IPS DF 19.7 (cell line): ENCODE data around the gene SH3PXD2A.

Source experiments
- DNase-seq: peaks from one replicate; pipeline ENCODE4 v3.0.0-alpha.2; 2013; ENCODE audit warnings: low read depth, low spot score

SH3PXD2A gene

DNA sequence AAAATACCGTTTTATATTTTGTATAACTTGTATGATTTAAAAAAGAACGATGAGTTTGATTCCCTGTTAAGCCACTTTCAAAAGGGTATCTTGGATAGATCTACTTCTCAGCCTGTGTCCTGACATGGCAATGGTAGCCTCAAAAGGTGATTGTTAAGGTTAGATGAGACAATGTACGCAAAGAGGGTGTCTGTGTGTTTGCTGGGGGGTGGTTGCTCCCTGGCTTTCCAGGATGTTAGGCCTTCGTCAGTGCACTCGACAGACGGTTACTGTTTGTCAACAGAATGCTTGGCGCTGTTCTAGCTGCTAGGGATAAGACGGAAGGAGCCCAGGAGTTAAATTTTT lies 271.5 kb downstream of the SH3PXD2A start:
- DNase-seq: no peak

DNA sequence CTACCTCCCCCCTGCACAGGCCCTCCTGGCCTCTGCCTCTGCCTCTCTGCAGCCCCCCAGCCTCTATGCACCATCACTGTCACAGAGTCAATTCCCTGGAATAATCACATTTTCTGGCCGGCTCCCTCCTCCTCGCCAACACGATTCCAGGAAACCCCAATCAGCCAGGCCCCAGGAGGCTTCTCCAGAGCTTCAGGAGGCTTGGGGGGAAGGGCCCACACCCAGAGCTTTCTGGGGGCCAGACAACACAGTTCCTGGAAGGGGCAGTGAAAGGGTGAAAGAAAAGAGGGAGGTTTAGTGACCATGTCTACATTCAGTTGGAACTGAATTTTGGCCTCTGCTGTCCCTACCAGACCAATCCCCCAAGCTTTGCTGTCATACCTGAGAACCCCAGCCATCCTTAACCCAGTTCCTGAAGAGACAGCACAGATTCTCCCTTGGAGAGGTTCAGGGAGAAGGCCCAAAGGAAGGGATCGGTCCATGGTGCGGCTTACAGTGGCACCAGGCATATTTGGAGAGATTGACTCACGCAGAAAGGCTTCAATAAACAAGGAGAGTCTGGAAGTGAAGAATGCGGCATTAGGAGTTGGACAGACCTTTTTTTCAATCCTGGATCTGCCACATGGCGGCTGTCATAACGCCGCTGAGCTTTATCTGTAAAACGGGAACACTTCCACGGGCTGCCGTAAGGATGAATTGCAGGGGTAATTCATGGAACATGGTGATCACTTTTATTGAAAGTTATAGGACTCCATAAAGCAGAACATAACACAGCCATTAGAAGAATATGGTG lies 272.8 kb downstream of the SH3PXD2A start:
- no peak for DNase-seq

DNA sequence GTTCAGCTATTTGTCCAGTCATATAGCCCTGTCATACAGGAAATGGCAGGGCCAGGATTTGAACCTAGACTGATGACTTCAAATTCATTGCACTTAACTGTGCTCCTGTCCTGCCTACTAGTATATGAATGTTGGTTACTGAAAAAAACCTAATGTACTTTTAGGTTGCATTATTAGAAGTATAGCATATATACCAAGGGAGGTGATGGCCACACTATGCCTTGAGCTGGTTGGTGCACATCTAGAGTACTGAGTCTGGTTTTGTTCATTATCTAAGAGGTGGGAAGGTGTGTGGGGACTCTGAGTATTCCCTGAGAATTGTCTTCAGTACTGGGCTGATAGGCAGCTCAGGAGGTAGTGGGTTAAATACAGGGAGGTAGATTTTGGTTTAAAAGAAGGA lies 273.9 kb downstream of the SH3PXD2A start:
- DNase-seq: no peak

DNA sequence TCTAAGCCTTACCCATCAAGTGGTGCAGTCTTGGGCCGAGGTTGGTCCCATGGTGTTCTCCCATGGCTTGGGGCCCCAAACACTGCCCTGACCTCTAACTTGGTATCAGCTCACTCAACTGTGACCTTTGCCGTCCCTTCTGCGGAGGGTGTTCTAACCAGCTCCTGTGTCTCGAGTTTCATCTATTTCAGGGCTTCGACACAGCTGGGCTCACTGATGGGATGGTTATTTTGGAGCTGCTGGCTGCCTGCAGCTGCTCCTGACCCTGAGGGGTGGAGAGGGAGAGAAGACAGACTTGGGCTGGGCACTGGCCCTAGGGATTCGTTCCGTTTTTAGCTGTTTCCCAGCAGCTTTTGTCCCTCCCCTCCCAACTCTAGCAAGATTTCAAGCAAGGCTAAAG lies 274.9 kb downstream of the SH3PXD2A start:
- DNase-seq: no peak

DNA sequence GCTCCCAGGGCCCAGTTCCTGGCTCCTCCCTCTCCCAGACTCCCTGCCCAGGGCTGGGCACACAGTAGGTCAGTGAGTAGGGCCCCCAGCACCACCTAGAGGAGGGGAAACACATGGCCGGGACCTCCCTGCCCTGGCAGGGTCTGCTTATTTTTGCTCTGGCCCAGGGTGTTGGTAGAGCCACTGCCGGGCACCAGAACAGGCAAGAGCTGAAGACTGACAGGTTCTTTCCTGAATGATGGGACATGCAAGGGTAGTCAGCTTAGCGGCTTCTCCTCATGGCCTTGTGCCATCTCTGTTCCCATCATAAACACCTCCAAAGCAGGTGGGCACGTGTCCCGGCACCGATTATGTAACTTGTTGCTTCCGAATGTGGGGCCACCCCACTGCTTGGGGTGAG lies 275.4 kb downstream of the SH3PXD2A start:
- no peak for DNase-seq

DNA sequence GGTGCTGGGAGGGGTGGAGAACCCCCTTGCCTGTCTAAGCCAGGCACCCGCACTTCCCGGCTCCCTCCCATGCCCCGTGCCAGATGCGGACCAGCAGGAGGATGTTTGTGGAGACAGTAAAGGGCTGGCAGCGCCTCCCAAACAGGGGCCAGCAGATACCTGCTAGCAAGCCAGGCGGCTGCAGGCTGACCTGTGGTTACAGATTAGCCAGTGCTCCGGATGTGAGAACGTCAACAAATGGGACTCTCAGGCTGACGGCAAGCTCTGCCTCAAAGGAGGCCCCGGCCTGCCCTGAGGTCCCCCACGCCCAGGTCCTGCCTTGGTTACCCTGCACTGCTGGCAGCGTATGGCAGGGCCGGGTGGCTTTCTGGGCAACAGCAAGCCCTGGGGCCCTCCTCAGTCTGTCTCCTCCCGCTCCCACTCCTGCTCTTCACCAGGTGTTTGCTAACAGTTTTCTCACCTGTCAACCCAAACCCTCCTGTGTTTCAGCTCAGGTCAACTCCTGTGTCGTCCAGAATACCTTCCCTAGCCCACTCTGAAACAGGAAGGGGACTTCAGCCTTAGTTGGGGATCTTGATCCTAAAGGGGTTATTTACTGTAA lies 276.5 kb downstream of the SH3PXD2A start:
- no peak for DNase-seq

DNA sequence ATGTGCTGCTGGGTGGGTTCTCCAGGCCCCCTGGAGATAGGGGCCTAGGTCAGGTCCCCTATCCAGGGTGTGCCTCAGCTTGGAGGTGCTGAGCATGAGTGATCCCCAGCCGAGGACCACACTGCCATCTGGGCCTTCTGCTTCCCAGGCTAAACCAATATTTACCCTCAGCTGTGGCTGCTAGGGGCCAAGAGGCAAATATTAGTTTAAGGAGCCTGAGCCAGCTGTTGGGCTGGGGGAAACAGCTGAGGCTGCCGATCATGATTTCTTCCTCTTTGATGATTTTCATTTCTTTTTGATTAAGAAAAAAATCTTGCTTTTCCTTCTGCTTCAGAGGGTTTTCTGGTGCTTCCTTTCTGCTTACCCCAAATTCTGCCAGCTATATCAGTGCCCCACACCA lies 278.5 kb downstream of the SH3PXD2A start:
- no peak for DNase-seq

DNA sequence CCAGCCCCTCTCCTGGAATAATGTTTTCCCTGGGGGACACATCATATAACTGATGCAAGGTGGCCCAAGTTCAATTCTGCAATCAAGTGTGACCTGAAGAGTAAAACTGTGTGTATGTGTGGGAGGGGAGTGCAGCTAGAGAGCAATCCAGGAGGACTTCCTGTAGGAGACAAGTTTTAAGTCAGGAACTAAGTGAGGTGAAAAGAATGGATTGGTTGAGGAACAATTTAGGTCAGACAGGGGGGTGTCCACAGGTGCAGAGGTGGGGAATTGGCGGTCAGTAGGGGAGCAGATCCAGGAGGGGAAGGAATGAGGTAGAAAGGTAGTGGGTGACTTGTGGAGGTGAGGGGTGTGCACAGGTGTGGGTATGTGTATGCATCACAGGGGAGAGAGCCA lies 279.3 kb downstream of the SH3PXD2A start:
- DNase-seq: no peak

DNA sequence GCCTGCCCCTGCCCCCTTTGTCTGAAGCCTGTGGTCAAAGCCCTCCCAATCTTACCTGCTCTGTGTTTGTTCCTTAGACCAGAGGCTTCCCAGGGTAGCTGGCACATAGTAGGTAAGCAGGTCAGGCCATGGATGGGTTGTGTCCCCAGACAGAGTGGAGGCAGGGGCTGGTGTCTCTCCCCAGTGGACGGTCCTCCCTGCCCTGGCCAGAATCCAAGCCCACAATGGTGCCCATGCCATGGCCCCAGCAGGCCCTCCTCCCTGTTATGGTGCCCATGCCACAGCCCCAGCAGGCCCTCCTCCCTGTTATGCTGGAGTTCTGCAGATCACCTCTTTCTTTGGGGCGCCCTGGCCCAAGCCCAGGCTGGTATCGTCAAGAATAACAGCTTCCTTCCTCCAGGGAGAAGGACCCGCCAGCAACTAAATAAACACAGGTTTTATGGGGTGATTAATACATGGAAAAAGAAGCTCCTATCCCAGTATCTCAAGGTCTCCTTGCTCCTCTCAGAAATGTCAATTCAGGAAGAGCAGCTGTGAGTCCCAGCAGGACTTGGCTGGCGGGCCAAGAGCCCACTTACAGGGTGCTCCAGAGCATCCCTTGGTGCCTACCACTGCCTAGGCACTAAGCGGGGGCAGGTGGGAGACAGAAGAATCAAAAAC lies 279.8 kb downstream of the SH3PXD2A start:
- no peak for DNase-seq

DNA sequence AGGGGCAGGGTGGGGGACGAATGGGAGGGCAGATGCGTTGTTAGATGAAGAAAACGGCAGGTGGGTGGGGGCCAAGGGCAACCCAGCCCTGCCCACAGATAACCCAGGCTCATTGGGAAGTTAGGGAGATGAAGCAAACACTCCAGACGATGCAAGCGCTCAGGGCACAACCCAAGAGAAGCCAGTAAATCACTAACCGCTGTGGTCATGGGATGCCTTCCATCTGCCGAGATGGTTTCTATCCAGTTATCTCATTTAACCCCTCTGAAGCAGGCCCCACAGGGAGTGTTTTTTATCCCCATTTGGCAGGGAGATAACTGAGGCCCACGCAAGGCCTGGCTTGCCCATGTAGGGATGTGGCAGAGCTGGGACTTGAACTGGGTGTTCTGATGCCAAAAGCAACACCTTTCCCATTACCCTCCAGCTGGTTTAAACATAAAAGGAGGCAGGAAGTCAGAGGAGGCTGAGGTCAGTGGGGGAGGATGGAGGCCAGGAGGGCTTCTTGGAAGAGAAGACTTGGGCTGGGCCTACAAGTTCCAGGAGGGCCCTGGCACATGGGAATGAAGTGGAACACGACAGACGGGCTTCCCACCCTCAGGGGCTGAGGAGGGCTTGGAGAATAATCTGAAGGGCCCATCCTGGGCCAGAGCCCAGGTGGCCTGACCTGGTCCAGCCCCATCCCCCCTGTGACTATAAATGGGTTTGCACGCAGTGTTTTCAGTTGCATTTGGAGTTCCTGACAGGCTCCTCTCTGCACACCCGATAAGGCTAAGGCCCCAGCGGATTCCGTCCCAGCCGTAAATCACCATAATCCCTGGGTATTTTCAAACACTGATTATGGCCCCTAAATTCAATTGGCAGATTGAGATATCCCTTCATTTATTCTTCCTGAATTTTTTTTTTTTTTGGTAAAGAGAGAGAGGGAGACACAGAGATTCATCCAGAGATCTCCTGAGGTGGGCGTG lies 281.0 kb downstream of the SH3PXD2A start:
- no peak for DNase-seq

DNA sequence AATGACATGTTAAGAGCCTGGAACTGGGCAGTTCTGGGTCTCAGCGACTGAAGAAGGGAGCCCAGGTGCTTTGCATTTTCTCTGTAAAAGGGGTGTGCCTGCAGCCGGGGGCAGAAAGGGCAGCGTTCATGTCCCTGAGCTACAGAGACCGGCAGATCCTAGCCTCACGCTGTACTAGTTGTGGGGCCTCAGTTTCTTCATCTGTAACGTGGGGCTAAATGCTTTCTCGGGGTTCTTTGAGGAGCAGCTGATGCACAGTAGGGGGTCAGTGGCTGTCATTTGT lies 282.2 kb downstream of the SH3PXD2A start:
- no peak for DNase-seq

DNA sequence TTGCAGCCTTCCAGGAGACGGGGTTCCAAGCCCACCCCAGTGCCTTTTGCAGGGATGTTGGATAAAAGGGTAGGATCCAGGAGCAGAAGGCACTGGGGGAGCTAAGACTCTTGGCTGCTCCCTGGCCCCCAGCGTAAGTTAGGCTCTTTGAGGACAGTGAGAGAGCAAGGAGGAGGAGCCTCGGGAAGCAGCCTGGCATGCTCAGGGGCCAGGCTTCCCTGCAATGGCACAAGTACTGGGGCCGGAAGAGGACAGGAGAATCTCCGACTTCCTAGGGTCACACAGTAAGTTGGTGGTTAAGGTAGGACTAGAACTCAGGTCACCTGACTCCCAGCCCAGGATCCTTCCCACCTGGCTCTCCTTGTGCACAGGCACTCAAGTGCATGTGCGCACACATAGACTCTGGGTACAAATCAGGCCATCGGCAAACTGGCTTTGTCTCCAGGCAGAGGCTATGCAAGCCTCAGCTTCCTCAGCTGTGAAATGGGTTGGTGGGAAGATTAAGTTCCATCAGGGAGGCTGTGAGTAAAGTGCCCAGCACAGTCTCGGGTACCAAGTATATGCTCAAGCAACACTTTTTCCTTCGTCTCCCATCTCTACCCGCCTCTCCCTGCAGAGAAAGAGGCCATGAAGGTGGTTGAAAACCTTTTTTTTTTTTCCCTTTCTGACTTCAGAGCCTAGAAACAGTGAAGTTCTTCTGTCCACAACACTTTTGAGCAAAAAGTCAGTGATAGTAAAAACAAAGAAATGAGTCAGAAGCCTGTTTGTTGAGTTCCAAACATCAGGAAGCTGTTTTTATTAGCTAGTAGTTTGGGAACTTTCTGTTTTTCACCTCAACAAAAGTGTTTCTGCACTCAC lies 282.8 kb downstream of the SH3PXD2A start:
- no peak for DNase-seq

DNA sequence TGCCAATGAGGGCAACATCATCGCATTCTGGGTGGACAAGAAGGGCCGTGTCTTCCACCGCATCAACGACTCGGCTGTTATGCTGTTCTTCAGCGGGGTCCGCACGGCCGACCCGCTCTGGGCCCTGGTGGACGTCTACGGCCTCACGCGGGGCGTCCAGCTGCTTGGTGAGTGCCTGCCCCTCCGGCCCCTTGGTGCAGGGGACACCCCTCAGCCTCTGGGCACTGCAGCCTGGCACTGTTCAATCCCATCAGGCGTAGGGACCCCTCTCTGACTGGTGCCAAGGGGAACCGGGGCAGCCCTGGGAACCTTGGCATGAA lies 283.8 kb downstream of the SH3PXD2A start:
- no peak for DNase-seq

DNA sequence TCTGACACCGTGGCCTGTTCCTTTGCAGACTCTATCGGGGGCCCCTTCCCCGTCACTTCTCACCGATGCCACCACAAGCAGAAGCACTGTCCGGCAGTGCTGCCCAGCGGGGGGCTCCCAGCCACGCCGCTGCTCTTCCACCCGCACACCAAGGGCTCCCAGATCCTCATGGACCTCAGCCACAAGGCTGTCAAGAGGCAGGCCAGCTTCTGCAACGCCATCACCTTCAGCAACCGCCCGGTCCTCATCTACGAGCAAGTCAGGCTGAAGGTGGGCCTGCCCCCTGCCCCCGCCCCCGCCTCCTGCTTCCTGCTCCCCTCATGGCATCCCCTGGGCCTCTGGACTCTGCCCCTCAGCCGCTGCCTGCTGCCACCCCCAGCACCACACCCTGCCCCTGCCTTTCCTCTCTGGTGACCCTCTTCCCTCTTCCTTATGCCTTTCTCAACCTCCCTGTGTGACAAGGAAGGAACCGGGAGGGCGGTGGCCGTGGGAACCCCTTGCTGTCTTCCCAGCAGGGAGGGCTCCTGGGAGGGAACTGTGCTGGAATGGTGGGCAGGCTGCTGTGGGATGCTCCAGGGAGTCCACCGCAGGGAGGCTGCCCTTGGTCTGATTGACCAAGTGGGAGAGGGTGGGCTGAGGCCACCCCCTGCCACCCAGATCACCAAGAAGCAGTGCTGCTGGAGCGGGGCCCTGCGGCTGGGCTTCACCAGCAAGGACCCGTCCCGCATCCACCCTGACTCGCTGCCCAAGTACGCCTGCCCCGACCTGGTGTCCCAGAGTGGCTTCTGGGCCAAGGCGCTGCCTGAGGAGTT lies 284.3 kb downstream of the SH3PXD2A start:
- no peak for DNase-seq

DNA sequence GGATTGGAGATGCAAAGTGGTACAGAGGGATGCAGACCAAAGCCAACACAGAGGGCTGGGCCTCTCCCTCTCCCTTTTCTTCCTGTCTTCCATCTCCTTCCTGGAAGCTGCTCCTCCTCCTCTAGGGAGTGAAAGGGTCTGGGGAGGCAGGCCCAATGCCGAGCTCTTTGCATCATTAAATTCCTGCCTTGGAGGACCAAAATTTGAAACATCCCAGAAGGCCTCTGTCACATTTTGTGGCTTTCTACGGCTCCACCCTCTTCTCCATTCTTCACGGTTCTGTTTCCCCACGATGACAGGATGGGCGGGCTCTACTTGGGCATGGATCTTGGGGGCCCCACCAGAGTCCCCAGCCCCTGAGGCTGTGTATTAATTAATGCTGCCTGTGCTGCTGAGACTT lies 285.5 kb downstream of the SH3PXD2A start:
- DNase-seq: no peak

DNA sequence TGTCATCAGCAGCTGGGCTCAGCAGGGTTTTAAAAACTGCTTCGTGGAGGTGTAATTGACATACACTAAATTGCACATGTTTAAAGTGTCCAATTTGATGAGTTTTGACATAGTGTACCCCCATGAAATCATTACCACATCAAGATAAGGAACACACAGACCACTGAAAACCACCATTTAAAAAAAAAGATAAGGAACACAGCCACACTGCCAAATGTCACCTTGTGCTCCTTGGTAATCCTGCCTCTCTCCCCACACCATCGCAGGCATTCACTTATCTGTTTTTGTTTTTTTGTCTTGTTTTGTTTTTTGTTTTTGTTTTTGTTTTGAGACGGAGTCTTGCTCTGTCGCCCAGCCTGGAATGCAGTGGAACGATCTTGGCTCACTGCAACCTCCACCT lies 286.9 kb downstream of the SH3PXD2A start:
- no peak for DNase-seq

DNA sequence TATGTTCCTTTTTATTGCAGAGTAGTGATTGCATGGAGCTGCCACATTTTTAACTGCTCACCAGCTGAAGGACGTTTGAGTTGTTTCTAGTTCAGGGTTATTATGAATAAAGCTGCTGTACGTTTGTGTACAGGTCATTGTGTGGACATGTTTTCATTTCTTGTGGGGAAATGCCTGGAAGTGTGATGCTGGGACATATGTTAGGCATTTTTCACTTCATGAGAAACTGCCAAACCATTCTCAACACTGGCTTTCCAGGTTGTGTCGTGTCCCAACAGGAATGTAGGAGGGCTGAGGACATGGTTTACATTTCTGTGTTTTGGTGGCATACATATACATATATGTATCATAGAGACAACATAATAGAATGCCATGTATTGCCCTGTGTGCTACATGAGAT lies 288.8 kb downstream of the SH3PXD2A start:
- DNase-seq: no peak

DNA sequence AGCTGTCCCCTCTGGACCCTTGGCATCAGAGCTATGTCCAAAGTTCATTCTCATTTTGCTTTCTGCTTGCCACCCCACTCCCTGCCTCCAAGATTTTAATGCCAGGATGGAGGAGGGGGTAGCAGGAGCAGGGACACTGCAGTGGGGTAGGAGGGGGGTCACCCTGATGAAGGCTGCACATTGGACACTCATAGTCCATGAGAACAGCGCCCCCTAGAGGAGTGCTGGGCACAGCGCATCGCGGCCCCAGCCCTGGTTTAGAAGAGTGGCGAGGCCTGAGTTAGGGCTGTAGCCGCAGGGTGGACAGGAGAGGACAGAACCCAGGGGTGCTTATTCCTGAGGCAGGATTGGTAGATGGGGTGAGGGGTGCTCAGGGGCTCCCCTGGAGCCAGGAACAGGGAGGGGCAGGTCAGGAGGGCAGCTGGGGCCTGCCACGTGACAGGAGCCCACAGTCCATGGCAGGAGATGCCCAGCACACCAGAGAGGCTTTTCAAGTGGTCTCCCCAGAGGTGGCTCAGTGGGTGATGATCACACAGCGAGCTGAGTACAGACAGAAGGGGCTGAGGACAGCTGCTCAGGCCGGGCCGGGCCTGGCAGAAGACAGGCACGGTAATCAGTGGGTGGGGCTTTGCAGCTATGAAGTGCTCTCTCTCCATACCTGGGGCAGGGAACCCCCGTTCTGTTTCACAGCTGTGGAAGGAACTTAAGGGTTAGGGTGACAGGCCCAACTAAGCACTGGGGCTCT lies 290.4 kb downstream of the SH3PXD2A start:
- DNase-seq: no peak

DNA sequence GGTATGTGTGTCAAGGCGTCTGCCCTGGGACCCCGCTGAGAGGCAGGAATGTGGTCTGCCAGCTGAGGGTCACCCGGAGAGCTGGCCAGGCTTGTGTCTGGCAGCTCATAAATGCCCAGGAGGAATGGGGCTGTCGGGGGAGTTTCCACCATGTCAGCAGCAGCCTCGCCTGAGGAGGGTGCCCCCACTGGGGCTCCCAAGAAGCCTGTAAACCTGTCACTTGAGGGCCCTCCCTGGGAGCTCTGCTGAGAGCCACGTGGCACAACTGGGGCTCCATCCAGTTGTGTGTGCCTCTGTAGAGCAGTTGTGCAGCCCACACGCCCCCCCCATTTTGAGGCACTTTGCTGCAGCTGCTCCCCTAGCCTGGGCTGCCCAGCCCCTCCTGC lies 291.3 kb downstream of the SH3PXD2A start:
- no peak for DNase-seq
